HS-27A (cell line): ENCODE data around the gene FAP.

Experiments used
- DNase-seq: peaks from one replicate; pipeline ENCODE4 v3.0.0-alpha.2; 2012; ENCODE audit warnings: low read depth, missing footprints

FAP gene

DNA sequence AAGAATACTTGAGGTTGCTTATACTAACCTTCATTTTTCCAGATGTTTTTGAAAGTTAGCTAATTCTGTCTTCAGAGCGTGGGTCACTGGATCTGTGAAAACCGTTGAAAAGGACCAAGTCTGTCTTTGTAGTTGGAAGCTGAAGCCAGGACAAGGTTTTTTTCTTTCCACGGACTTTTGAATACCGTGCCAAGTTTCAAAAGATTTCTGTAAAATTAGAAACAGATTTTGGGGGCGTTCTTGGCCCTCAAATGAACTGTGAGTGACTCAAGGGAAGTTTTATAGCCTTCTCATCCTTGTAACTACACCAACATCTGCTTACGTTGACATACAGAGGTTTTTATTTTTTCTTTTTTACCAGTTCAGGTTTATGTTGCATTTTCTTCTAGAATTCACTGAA is at the start of gene FAP:
Gene FAP, minus strand, starts transcription at position 152 of the 400 bp plus-strand sequence. Its CDS starts 118 bp downstream, at position 34.
- DNase-seq: no peak

- DNase-seq: no peak
Measured at GRCh38 chr2:162291748-162292147, 48.5 kb upstream of the FAP start.

DNA sequence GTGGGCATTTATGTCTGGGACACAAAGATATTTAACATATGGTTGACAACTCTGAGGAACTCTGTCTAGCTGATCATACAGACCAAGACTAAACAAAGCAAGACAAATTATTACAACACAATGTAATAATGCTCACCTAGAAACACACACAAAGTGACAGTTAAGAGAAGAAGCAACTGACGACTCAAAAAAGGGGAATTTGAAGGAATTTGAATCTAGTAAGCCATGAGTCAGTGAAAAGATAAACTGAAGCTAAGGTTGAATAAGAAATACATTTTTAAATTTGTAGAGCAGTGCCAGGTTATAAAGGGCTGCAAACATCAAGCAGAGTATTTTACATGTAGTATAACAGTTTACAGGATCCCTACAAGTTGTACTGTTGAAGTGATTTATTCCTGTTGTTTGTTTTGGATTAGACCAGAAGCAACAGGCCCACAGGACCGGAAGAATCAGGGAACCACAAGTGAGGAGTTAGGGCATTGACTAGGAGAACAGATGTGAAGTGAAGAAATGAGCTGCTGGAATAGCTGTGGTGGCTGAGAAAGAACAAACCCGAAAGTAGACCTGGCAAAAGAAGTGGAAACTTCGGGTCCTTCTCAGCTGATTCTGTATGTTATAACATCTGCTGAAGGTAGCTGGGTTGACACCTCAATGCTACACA is 39.6 kb upstream of the FAP start:
- no peak for DNase-seq

DNA sequence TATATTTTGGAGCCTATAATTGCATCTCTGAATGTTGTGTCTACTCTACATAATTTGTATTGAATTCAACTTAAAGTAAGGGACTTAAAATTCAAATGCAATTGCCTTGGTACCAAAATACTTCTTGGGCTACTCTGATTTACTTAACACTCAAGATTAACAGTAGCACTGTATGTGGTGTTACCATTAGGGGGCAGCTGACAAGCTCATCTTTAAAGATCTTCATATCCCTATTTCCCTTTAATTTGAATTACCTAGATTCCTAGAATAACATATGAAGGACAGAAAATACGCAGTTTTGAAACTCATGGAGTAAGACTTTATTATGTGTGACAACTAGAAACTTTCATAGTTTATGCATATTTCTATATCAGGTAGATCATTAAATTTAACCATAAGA is 37.4 kb upstream of the FAP start:
- DNase-seq: no peak

- DNase-seq: no peak
Measured at GRCh38 chr2:162277381-162277780, 34.1 kb upstream of the FAP start.

DNA sequence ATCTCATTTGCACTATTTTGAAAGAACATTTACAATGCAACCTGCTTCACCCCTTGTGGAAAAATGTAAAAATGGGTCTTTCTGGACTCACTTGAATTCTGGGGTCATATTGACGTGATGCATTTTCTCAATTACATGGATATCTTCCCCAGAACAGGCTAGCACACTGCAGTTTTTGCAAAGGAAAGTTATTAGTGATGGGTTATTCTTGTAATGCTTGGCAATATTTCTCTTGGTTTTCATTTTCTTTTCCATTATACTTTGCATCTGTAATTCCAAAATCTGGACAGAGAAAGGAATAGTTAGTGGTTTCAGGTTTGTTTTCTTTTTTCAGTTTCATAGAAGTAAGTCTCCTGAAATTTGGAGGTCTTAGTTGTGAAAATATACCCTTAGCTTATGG is 24.8 kb upstream of the FAP start:
- DNase-seq: no peak

- no peak for DNase-seq
Measured at GRCh38 chr2:162267496-162267895, 24.3 kb upstream of the FAP start.

DNA sequence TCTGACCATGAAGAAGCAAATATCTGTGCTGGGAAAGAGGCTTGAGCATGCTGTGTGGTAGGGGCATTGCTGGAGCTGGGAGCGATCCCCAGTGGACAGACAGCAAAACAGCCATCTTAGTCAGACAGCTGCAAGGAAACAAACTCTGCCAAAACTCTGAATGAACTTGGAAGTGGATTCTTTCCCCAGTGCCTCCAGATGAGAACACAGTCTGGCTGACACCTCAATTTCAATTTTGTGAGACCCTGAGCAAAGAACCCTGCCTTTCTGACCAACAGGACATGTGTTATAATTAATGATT is 23.2 kb upstream of the FAP start:
- DNase-seq: no peak

DNA sequence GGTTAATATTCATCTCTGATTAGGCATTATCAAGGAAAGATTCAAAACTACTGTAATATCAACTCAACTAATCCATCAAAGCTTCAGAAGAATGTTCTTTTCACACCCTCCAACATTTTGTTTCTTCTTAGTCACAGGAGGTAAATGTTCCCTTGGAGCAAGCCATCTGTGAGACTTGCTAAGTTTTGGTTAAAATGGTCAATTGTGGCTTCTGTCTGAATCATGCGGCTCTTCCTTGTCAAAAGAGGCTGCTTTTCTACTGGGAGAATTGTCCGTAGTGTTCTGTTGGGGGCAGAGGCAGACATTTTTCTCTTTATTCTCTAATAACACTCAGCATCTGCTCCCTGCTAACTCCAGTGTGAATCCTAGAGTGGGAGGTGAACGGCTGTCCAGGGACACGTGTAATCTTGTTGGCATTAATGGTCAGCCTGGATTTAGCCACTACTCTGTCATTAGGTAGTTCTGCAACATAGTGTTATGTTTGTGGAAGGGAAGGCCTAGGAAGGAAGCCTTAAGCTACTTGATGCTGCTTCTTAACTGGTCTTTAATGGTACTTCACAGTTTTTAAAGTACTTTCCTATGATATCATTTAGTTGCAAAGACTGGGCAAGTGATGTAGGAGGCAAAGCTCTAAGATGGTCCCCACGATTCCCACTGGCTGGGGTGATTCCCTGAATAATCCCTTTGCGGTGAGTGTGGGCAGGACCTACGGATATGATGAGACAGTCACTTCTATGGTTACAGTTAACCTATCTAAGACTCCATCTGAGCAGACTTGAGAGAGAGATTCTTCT is 22.6 kb upstream of the FAP start:
- DNase-seq: no peak

DNA sequence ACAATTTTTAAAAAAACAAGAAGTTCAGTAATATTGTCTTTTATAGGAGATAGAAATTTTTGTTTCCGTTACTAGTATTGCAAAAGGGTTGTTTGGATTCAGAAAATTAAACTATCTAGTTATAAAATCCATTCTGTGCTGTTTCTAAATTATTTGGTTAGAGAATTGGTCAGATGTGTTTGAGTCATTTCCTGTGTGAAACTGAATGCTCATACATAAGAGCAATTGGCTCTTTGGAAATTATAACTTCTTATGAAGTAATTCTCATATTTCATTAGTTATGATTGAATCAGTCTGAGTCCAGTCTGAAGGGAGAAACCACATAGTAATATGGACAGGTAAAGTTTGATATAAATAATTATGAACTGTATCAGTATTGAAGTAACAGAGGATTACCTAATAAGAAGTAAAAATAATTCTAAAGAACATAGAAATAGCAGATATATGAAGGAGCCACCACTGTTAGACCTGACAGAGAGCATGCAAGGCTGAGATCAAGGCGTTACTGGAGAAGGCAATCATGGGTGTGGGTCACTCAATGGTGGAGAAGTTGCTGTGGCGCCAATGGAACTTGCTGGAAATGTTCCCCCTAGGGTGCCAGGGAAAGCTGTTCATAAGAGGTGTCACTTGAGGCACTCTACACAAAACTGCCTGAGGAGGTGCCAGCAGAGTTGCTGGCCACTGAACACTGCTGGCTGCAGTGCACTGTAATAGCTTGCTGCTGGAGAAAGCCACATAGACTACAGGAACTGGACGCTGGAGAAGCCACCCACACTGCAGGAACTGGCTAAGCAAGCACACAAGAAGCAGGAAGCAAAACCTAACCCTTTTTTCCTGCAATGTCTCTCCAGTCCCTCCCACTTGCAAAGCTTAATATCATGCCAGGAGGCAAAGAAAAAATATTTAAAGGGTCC is 18.0 kb upstream of the FAP start:
- DNase-seq: no peak

- DNase-seq: no peak
Measured at GRCh38 chr2:162258686-162259085, 15.4 kb upstream of the FAP start.

- DNase-seq: no peak
Measured at GRCh38 chr2:162258169-162258568, 14.9 kb upstream of the FAP start.

DNA sequence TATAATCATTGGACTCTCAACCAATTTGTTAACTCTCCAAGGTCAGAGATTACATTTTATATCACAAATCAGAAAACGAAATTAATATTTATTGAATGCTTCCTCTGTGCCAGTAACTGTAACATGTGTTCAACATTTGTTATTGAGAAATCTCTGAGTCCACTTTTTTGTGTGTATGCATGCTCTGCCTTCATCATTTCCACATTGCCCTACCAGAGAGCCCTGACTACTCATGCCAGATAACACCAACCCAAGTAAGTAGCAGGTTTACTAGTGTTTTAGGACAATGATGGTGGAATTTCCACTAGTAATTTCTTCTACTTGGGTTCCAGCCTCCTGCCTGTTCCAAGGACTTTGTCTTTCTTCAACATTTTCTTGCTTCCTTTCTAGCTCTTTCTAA is 14.2 kb upstream of the FAP start:
- DNase-seq: no peak

DNA sequence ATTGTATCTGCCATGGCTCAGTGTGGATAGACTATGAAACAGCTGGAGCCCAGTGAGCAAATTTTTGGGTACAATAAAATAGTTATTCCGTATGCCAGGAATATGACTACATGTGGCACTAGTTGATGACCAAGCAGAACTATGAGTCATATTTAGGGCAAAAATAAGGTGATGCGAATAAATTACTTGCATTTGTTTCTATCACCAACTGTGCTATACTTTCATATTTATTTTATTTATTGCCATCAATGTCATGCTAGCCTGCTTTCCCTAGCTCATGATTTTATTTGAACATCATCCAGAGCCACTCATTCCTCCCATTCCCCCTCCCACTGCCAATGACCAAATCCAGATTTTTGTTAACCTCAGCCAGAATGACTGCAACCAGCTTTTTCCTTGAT is 13.3 kb upstream of the FAP start:
- no peak for DNase-seq

DNA sequence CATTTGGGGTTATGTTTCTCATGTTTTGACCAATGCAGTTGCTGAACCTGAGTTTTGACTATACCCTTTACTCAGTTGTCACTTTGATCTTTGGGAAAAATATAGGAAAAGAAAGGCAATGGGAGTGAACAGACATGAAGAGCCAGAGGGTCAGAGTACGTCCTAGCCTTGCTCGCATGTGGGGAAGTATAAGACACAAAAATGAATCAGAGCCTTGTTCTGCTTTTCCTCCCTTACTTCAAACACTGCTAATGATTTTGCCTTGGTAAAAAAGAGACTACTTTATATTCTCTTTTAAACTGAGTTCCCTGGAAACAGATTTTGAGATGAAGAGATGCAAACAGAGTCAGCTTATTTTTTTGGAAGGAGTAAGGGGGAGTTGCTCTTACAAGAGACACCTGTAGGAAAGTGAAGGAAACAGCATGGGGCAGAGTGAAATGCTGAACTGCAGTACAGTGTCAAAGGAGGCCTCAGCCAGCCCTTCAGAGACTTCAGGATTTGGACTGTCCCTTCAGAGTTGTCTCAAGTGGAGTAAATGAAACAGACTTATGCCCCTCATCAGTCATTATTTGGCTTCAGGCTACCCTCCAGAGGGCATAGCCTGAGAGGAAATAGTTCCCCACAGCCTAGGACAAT is 11.1 kb upstream of the FAP start:
- no peak for DNase-seq

DNA sequence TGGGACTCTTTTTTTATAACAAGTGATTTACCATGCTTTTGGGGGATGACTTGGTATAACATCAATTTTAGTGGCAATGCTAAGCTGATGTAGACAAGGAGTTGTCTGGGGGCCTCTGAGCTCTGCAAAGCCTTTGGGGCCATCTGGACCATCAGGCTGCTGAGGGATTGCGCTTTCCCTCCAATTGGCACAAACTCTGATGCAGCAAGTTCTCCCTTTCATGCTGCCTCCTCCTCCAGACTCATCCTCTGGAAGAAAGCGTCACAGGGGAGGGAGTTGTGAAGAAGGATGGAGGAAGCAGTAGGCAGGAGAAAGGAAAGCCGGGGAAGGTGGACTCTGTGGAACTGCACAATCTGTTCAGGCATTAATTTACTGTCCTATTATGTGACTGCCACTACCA is 10.2 kb upstream of the FAP start:
- no peak for DNase-seq

- no peak for DNase-seq
Measured at GRCh38 chr2:162252153-162252552, 8.9 kb upstream of the FAP start.

DNA sequence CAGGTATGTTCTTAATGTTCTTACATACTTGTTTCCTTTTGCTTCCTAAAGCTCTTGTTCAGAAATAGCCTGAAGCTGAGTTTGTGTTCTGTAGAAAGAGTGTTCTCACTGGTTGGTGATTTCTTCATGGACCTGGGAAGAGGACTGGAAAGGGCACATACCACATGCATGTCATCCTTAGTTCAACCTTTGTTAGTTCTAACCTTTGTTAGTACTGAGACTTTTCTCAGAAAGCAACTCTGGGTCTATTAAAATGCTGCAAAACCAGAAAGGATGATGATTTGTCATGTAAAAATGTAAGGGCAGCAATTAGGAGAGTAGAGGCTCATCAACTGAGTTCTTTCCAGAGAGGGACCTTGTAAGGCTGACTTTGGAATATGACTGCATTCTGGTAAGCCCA is 2.5 kb upstream of the FAP start:
- DNase-seq: no peak

DNA sequence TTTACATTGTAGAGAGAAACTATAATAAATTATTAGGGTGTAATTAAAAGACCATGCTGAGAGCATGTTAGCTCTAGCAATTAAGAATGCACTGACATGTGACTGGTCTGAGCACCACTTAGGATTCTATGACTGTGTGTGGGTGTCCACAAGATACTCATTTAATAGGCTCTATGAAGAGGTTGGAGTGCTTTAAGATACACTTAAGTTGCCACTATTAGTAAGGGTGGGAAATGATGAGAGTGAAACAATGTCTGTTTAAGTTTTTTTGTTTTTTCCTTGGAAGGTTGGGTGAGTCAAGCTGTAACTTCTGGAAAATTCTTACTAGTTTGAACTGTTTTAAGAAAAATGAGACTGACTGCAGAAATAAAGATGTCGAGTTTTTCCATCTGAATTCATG is 1.8 kb upstream of the FAP start:
- DNase-seq: no peak

- DNase-seq: peak; percentile 64
Measured at GRCh38 chr2:162244541-162245031, 1.3 kb upstream of the FAP start.

GRCh38 chr2:162243715-162244114 is 470 bp upstream of the FAP start:
- DNase-seq: no peak

DNA sequence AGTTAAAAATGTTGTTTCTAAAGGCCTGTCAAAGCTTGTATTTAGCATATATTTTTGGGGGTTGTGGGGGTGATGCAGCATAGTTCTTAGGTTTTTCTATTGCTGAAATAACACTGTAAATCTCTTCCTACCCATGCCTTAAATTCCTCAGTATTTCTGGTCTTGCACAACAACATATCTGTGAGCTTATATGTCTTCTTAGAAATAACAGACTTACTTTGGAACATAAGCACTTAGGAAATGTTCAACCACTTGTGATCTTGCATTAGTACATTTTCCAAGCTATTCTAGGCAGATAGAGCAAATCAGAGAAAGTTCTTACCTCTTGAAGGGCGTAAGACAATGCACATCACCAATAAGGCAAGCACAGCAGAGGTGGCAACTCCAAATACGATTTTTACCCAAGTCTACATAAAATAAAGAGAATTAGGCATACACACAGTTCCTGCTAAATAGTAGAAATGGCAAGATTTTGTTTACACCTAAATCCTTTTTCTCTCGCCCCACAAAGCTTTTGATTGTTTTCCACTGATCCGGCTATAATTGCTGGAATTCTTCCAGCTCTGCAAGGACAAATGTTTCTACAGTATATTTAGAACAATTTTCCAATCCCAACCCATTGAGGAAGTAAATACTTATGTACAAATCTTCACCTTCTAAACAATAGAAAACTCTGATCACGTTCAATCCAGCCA is 512 bp downstream of the FAP start:
- DNase-seq: no peak
